ENCODE results near the gene CABLES2.
"Not testable (repeated sequence)": the region's sequence is repeated elsewhere in the genome, so short reads cannot be mapped to it uniquely, and the experiment has no call there.

CABLES2 gene

GRCh38 chr20:62377615-62378178 is 29.4 kb downstream of the CABLES2 start:
- no peak overlapping the region for H3K4me3 ChIP-seq (replicated peaks; ENCODE audit: low read depth, low read length)
- no peak for DNase-seq (ENCODE audit: low read depth)
- TF ChIP-seq CTCF (IDR thresholded peaks at IDR 0.05; ENCODE audit: low read length, missing control alignments) = no peak

GRCh38 chr20:62377064-62377461 is 30.0 kb downstream of the CABLES2 start:
- no peak for TF ChIP-seq CTCF (IDR thresholded peaks at IDR 0.05; ENCODE audit: low read length, missing control alignments)
- no peak overlapping the region for H3K4me3 ChIP-seq (replicated peaks; ENCODE audit: low read depth, low read length)
- DNase-seq (ENCODE audit: low read depth) = no peak

- no peak overlapping the region for H3K4me3 ChIP-seq (replicated peaks; ENCODE audit: low read depth, low read length)
- peak; percentile 50 for TF ChIP-seq CTCF (IDR thresholded peaks at IDR 0.05; ENCODE audit: low read length, missing control alignments)
- peak; percentile 62 for DNase-seq (ENCODE audit: low read depth)
Observed at GRCh38 chr20:62376112-62377063, 30.7 kb downstream of the CABLES2 start.

GRCh38 chr20:62374331-62375152 is 32.5 kb downstream of the CABLES2 start:
- DNase-seq (ENCODE audit: low read depth) = no peak
- H3K4me3 ChIP-seq (replicated peaks; ENCODE audit: low read depth, low read length) = no peak overlapping the region
- no peak for TF ChIP-seq CTCF (IDR thresholded peaks at IDR 0.05; ENCODE audit: low read length, missing control alignments)

- not testable (repeated sequence) for H3K4me3 ChIP-seq (replicated peaks; ENCODE audit: low read depth, low read length); DNase-seq (ENCODE audit: low read depth)
Observed at GRCh38 chr20:62373631-62374179, 33.4 kb downstream of the CABLES2 start.

- H3K4me3 ChIP-seq (replicated peaks; ENCODE audit: low read depth, low read length) = no peak overlapping the region
- no peak for TF ChIP-seq CTCF (IDR thresholded peaks at IDR 0.05; ENCODE audit: low read length, missing control alignments)
- no peak for DNase-seq (ENCODE audit: low read depth)
Observed at GRCh38 chr20:62372042-62372993, 34.8 kb downstream of the CABLES2 start.

Data from fibroblast of pulmonary artery (primary cell).